ENCODE results near the gene ANAPC15. TPM values are rescaled to one million over a fixed set of nuclear protein-coding genes. Genes with fewer than 3 reads are reported as not detected.

ANAPC15 gene
- total and polyA plus RNA-seq, 2 of the 13 experiments (the other 11 are each of a cell fraction or from before 2014, with no cell fraction given), result 18.8 to 25.7 TPM

DNA sequence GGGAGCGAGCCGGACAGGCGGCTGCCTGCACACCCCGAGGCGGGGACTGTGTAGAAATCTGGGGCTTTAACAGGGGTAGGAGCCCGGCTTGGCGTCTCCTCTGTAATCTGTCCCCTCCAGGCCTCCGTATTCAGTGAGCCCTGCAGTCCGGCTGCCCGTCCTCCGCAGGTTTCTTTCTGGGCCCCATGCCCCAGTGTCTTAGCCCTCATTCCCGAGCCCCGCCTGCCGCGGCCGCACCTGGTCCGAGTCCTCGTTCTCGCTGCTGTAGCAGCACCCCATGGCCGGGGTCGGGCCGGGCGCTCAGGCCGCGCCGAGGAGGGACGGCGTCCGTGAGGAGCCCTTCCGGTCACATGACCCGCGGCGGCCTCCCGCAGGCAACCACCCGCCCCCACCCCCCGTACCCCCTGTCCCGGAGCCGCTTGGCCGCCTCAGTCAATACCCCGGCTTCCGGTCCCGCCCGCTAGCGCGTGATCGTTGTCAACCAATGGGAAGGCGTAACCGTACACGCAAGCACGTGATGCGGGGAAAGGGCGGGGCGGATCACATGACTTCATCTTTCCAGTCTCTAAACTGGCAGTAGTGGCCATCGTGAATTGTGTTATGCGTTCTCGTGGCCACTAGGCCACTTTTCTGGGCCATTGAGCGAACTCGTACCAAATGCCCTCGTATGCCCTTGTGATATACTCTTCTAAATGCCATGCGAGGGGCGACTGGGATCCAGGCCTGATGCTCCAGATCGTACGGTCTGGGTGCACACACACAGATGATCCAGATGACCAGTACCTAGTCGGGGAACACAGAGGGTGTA is 9.3 kb downstream of the ANAPC15 start, which contains the start of gene LAMTOR1 (continued):
- peak; percentile 39 for TF ChIP-seq HNRNPK (IDR thresholded peaks at IDR 0.05; ENCODE audit: low read depth, low read length, poor library complexity, severe bottlenecking)
- TF ChIP-seq, protein P1, sequence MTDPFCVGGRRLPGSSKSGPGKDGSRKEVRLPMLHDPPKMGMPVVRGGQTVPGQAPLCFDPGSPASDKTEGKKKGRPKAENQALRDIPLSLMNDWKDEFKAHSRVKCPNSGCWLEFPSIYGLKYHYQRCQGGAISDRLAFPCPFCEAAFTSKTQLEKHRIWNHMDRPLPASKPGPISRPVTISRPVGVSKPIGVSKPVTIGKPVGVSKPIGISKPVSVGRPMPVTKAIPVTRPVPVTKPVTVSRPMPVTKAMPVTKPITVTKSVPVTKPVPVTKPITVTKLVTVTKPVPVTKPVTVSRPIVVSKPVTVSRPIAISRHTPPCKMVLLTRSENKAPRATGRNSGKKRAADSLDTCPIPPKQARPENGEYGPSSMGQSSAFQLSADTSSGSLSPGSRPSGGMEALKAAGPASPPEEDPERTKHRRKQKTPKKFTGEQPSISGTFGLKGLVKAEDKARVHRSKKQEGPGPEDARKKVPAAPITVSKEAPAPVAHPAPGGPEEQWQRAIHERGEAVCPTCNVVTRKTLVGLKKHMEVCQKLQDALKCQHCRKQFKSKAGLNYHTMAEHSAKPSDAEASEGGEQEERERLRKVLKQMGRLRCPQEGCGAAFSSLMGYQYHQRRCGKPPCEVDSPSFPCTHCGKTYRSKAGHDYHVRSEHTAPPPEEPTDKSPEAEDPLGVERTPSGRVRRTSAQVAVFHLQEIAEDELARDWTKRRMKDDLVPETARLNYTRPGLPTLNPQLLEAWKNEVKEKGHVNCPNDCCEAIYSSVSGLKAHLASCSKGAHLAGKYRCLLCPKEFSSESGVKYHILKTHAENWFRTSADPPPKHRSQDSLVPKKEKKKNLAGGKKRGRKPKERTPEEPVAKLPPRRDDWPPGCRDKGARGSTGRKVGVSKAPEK (CRISPR knock-in tag; IDR thresholded peaks at IDR 0.05; ENCODE audit: borderline replicate concordance), result no peak
- no peak for TF ChIP-seq ZNF12 (CRISPR knock-in tag; IDR thresholded peaks at IDR 0.05)
- no peak for TF ChIP-seq SRSF4 (IDR thresholded peaks at IDR 0.05; ENCODE audit: low read depth, low read length, poor library complexity, severe bottlenecking)
- TF ChIP-seq, protein P2, sequence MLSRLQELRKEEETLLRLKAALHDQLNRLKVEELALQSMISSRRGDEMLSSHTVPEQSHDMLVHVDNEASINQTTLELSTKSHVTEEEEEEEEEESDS (CRISPR knock-in tag; IDR thresholded peaks at IDR 0.05; ENCODE audit: borderline replicate concordance), result no peak
- TF ChIP-seq EED (CRISPR knock-in tag; IDR thresholded peaks at IDR 0.05), result no peak
- TF ChIP-seq, protein P3, sequence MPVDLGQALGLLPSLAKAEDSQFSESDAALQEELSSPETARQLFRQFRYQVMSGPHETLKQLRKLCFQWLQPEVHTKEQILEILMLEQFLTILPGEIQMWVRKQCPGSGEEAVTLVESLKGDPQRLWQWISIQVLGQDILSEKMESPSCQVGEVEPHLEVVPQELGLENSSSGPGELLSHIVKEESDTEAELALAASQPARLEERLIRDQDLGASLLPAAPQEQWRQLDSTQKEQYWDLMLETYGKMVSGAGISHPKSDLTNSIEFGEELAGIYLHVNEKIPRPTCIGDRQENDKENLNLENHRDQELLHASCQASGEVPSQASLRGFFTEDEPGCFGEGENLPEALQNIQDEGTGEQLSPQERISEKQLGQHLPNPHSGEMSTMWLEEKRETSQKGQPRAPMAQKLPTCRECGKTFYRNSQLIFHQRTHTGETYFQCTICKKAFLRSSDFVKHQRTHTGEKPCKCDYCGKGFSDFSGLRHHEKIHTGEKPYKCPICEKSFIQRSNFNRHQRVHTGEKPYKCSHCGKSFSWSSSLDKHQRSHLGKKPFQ (CRISPR knock-in tag; IDR thresholded peaks at IDR 0.05; ENCODE audit: insufficient replicate concordance), result no peak
- TF ChIP-seq, protein P4, sequence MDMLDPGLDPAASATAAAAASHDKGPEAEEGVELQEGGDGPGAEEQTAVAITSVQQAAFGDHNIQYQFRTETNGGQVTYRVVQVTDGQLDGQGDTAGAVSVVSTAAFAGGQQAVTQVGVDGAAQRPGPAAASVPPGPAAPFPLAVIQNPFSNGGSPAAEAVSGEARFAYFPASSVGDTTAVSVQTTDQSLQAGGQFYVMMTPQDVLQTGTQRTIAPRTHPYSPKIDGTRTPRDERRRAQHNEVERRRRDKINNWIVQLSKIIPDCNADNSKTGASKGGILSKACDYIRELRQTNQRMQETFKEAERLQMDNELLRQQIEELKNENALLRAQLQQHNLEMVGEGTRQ (IDR thresholded peaks at IDR 0.05; ENCODE audit: low read depth, low read length), result peak; percentile 99
- TF ChIP-seq, protein P4 (CRISPR knock-in tag; IDR thresholded peaks at IDR 0.05; ENCODE audit: borderline replicate concordance), result peak; percentile 96; the same call in 1 of the 2 replicates
- TF ChIP-seq HMG20B (CRISPR knock-in tag; conservative IDR thresholded peaks at IDR 0.05), result peak; percentile 18; the same call in 1 of the 2 replicates
- TF ChIP-seq, protein P5, sequence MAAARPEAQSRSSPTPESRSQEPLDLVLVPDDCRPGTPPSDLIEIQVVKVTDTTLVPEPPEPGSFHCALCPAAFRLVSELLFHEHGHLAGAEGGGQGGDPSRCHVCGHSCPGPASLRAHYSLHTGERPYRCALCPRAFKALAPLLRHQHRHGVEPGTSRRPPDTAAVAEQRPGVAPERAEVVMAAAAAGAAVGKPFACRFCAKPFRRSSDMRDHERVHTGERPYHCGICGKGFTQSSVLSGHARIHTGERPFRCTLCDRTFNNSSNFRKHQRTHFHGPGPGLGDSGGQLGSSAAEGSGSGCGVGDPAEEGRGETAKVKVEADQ (CRISPR knock-in tag; IDR thresholded peaks at IDR 0.05; ENCODE audit: borderline replicate concordance), result no peak
- peak; percentile 77 for TF ChIP-seq RXRA (CRISPR knock-in tag; IDR thresholded peaks at IDR 0.05)
- TF ChIP-seq, protein P6, sequence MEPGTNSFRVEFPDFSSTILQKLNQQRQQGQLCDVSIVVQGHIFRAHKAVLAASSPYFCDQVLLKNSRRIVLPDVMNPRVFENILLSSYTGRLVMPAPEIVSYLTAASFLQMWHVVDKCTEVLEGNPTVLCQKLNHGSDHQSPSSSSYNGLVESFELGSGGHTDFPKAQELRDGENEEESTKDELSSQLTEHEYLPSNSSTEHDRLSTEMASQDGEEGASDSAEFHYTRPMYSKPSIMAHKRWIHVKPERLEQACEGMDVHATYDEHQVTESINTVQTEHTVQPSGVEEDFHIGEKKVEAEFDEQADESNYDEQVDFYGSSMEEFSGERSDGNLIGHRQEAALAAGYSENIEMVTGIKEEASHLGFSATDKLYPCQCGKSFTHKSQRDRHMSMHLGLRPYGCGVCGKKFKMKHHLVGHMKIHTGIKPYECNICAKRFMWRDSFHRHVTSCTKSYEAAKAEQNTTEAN (CRISPR knock-in tag; conservative IDR thresholded peaks at IDR 0.05), result peak; percentile 58; the same call in 1 of the 2 replicates
- TF ChIP-seq ZBTB20 (CRISPR knock-in tag; IDR thresholded peaks at IDR 0.05; ENCODE audit: borderline replicate concordance, low read depth), result 0 out of 2 replicates have a peak, but pooled peaks have one; percentile 43
- peak; percentile 2; the same call in 1 of the 2 replicates for TF ChIP-seq KDM4B (CRISPR knock-in tag; IDR thresholded peaks at IDR 0.05)
- TF ChIP-seq, protein P7, sequence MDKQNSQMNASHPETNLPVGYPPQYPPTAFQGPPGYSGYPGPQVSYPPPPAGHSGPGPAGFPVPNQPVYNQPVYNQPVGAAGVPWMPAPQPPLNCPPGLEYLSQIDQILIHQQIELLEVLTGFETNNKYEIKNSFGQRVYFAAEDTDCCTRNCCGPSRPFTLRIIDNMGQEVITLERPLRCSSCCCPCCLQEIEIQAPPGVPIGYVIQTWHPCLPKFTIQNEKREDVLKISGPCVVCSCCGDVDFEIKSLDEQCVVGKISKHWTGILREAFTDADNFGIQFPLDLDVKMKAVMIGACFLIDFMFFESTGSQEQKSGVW (CRISPR knock-in tag; IDR thresholded peaks at IDR 0.05; ENCODE audit: borderline replicate concordance), result no peak
- TF ChIP-seq ZBTB7B (CRISPR knock-in tag; IDR thresholded peaks at IDR 0.05), result no peak
